HCT116 (cell line): ENCODE data around the gene EVI5L. TPM values are rescaled to one million over a fixed set of nuclear protein-coding genes. Genes with fewer than 3 reads are reported as not detected.

Source experiments
- ATAC-seq: fragments of 200-7000 bp; cut with Tn5 transposase; 2 replicates; pipeline ENCODE4 v1.9.1; 2020; ENCODE audit warnings: mild to moderate bottlenecking, moderate library complexity
- BruUV-seq: library from RNA; stranded (reverse); fragments of 400-500 nt; replicated peaks from 2 replicates; lab custom pipeline; 2021; lab: Mats Ljungman, UMichigan
- CTCF ChIA-PET: fragments of 300-600 bp; sonication (Branson Sonifier 250); formaldehyde crosslinking; loops from one replicate; lab custom pipeline; 2021; ENCODE audit warnings: antibody characterized with exemption; lab: Charles Lee
- POLR2A ChIA-PET: fragments of 300-600, 350-600 bp; sonication (Branson Sonifier 250); formaldehyde crosslinking; loops from one replicate; lab custom pipeline; 2021; ENCODE audit warnings: antibody characterized with exemption; lab: Charles Lee
- RAD21 ChIA-PET, 2 experiments: fragments of 300-600 bp; sonication (Branson Sonifier 250); formaldehyde crosslinking; loops; one replicate each; lab custom pipeline; 2023; ENCODE audit warnings: low total read pairs in 2 of 2; ENCODE audit not compliant: uncharacterized antibody in 2 of 2, unreplicated experiment in 2 of 2, low non-redundant PET in 1 of 2; lab: Charles Lee
- DNase-seq: peaks from one replicate; pipeline ENCODE4 v3.0.0-alpha.2; 2010; ENCODE audit warnings: low read depth, low spot score
- H2AFZ ChIP-seq: fragments of 200-600 bp; shearing (Covaris generic), sonication (generic); 2 replicates; pipeline ENCODE4 v1.6.1; 2017; ENCODE audit warnings: low read depth, mixed run types, mixed read lengths, antibody characterized with exemption, low read length; ENCODE audit not compliant: poor library complexity, severe bottlenecking
- H3K27ac ChIP-seq: 2 replicates; pipeline ENCODE4 v1.5.1; 2012; ENCODE audit warnings: low read depth, low read length
- H3K27me3 ChIP-seq: fragments of 200-600 bp; sonication (generic); 2 replicates; pipeline ENCODE4 v1.6.1; 2016; ENCODE audit warnings: mixed run types, low read length, mixed read lengths; ENCODE audit not compliant: insufficient read depth
- H3K36me3 ChIP-seq, 2 experiments: fragments of 200-500 bp in 1 of 2; fragments of 200-600 bp in 1 of 2; sonication (Bioruptor generic) in 1 of 2; sonication (generic) in 1 of 2; 2 replicates each; pipeline versions ENCODE4 v1.5.1 to v1.6.1; 2014 to 2016; ENCODE audit warnings: low read length in 2 of 2, inconsistent platforms in 1 of 2, mixed read lengths in 1 of 2, mixed run types in 1 of 2; ENCODE audit not compliant: insufficient read depth in 2 of 2, control insufficient read depth in 1 of 2
- H3K4me1 ChIP-seq, 2 experiments: fragments of 200-600 bp in 1 of 2; sonication (generic) in 1 of 2; 2 replicates each; pipeline versions ENCODE4 v1.5.1 to v1.6.1; 2012 to 2017; ENCODE audit warnings: low read length in 2 of 2, inconsistent platforms in 1 of 2, mild to moderate bottlenecking in 1 of 2, mixed read lengths in 1 of 2, mixed run types in 1 of 2, moderate library complexity in 1 of 2; ENCODE audit not compliant: insufficient read depth in 2 of 2, control insufficient read depth in 1 of 2
- H3K4me2 ChIP-seq: fragments of 200-600 bp; sonication (generic); 2 replicates; pipeline ENCODE4 v1.6.1; 2017; ENCODE audit warnings: mixed run types, low read length, mixed read lengths
- H3K4me3 ChIP-seq, 2 experiments: fragments of 200-600 bp in 1 of 2; sonication (generic) in 1 of 2; replicated peaks in 1 of 2; 2 replicates each; pipeline ENCODE4 v1.5.1; 2011 to 2016; ENCODE audit warnings: low read length in 2 of 2, control low read depth in 1 of 2, low read depth in 1 of 2, mild to moderate bottlenecking in 1 of 2, mixed read lengths in 1 of 2, mixed run types in 1 of 2
- H3K79me2 ChIP-seq: fragments of 200-600 bp; sonication (generic); 2 replicates; pipeline ENCODE4 v1.6.1; 2017; ENCODE audit warnings: mild to moderate bottlenecking, mixed run types, low read length, moderate library complexity, mixed read lengths; ENCODE audit not compliant: insufficient read depth
- H3K9ac ChIP-seq: fragments of 200-600 bp; sonication (generic); 2 replicates; pipeline ENCODE4 v1.6.1; 2016; ENCODE audit warnings: low read length, mixed read lengths
- H3K9me2 ChIP-seq: fragments of 200-600 bp; sonication (generic), shearing (Covaris generic); 2 replicates; pipeline ENCODE4 v1.6.1; 2017; ENCODE audit warnings: mixed run types, mild to moderate bottlenecking, moderate library complexity; ENCODE audit not compliant: insufficient read depth
- H3K9me3 ChIP-seq, 2 experiments: fragments of 200-500 bp in 1 of 2; fragments of 200-600 bp in 1 of 2; sonication (Bioruptor generic) in 1 of 2; sonication (generic) in 1 of 2; 2 replicates each; pipeline ENCODE4 v1.6.1; 2014 to 2017; ENCODE audit warnings: low read length in 2 of 2, mixed read lengths in 2 of 2, inconsistent platforms in 1 of 2, low read depth in 1 of 2, mild to moderate bottlenecking in 1 of 2, mixed run types in 1 of 2, moderate library complexity in 1 of 2; ENCODE audit not compliant: control insufficient read depth in 1 of 2, insufficient read depth in 1 of 2
- H4K20me1 ChIP-seq: fragments of 200-600 bp; sonication (generic), shearing (Covaris generic); 2 replicates; pipeline ENCODE4 v1.6.1; 2017; ENCODE audit warnings: mixed run types, mild to moderate bottlenecking, moderate library complexity; ENCODE audit not compliant: insufficient read depth
- CEBPB ChIP-seq: IDR thresholded peaks from 2 replicates; pipeline ENCODE4 v1.6.1; 2012; ENCODE audit warnings: low read depth
- CTCF ChIP-seq, 3 experiments: fragments of 200-600 bp in 1 of 3; sonication (generic) in 1 of 3; IDR thresholded peaks in 2 of 3; conservative IDR thresholded peaks in 1 of 3; 2 replicates each; pipeline ENCODE4 v1.5.1; 2012 to 2017; ENCODE audit warnings: low read depth in 2 of 3, low read length in 2 of 3, antibody characterized with exemption in 1 of 3, borderline replicate concordance in 1 of 3, control low read depth in 1 of 3, mild to moderate bottlenecking in 1 of 3, mixed read lengths in 1 of 3, mixed run types in 1 of 3, moderate library complexity in 1 of 3; ENCODE audit not compliant: insufficient read depth in 1 of 3
- ELF1 ChIP-seq: IDR thresholded peaks from 2 replicates; pipeline ENCODE4 v1.6.1; 2012; ENCODE audit warnings: low read depth, borderline replicate concordance
- EZH2phosphoT487 ChIP-seq: fragments of 200-600 bp; IDR thresholded peaks from 2 replicates; pipeline ENCODE4 v1.6.1; 2018; ENCODE audit warnings: antibody characterized with exemption, borderline replicate concordance
- MAX ChIP-seq: IDR thresholded peaks from 2 replicates; pipeline ENCODE4 v1.6.1; 2012
- REST ChIP-seq: IDR thresholded peaks from 2 replicates; pipeline ENCODE4 v1.6.1; 2012; ENCODE audit warnings: low read depth
- SIN3A ChIP-seq: IDR thresholded peaks from 2 replicates; pipeline ENCODE4 v1.6.1; 2012; ENCODE audit warnings: low read depth
- SP1 ChIP-seq: IDR thresholded peaks from 2 replicates; pipeline ENCODE4 v1.6.1; 2012; ENCODE audit warnings: low read depth
- TCF7L2 ChIP-seq: IDR thresholded peaks from 2 replicates; pipeline ENCODE4 v1.7.0; 2011; ENCODE audit warnings: borderline replicate concordance, inconsistent platforms; ENCODE audit not compliant: insufficient read depth, insufficient read length; ENCODE audit errors: extremely low read depth
- YY1 ChIP-seq: IDR thresholded peaks from 2 replicates; pipeline ENCODE4 v1.6.1; 2011; ENCODE audit warnings: low read length, low read depth, moderate library complexity, mild to moderate bottlenecking; ENCODE audit not compliant: insufficient replicate concordance; ENCODE audit errors: extremely low read depth
- ZNF274 ChIP-seq: fragments of 200-500 bp; sonication (Bioruptor generic); IDR thresholded peaks from 2 replicates; pipeline ENCODE4 v1.6.1; 2014; ENCODE audit warnings: mild to moderate bottlenecking, low read depth, low read length, inconsistent platforms
- intact Hi-C: fragments of 100-400 bp; cut with micrococcal nuclease; formaldehyde crosslinking; loops from 2 replicates; pipeline ENCODE4 v1.10.0; 2022
- total RNA-seq: library from RNA; stranded (reverse); gene quantifications from one replicate; pipeline ENCODE4 v1.2.1, GENCODE V29; 2021; ENCODE audit not compliant: unreplicated experiment
- TF ChIP-seq, protein P1 (sequence below): IDR thresholded peaks from 2 replicates; pipeline ENCODE4 v1.6.1; 2012

The EVI5L gene
- total RNA-seq, 1 experiment from 2014 or later: 15.0 TPM

DNA sequence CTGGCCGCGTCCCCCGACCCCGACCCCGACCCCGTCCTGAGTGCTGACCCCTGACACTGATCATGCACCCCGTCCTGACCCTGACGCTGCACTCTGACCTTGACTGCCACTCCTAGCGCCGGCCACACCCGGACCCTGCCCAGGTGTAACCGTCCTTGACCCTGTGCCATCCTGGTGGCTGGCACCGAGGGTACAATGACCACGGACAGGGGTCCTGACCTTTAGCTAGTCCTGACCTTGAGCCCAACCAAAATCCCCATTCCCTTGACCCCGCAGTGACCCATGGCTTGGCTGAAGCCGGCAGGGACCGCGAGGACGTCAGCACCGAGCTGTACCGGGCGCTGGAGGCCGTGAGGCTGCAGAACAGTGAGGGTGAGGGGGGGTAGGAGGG lies 41.1 kb upstream of the EVI5L start:
- no peaks in the 10 kb centered on the region for H3K27me3 ChIP-seq
- ATAC-seq: no peak
- POLR2A ChIA-PET: no interaction called here

More for the DNA sequence above, 41.1 kb upstream of the EVI5L start:
- no TSS peak for BruUV-seq
- Histone ChIP-seq H4K20me1 (no peaks in the 10 kb centered on the region), H3K27ac (no peak overlapping the region), H3K79me2 (no peaks in the 10 kb centered on the region), H3K9ac (no peak overlapping the region), H3K9me2 (no peaks in the 10 kb centered on the region), H3K9me3 (no peaks in the 10 kb centered on the region), H3K4me3 (no peak overlapping the region), H3K4me1 (peaks cover 6 to 9% of the 10 kb centered on the region in 2 experiments), H3K36me3 (no peaks in the 10 kb centered on the region), H3K4me2 (no peak overlapping the region), H2AFZ (no peak overlapping the region)
- TF ChIP-seq SIN3A (no peak), CEBPB (no peak), EZH2phosphoT487 (no peak), SP1 (no peak), YY1 (no peak), ZNF274 (no peak), TCF7L2 (no peak), ELF1 (no peak), CTCF (IDR thresholded peaks at IDR 0.05 in 2 of 3, conservative IDR thresholded peaks at IDR 0.05 in 1 of 3; ENCODE audit: borderline replicate concordance in 1 of 3, insufficient read depth in 1 of 3, low read depth in 2 of 3, low read length in 2 of 3) (no peak), MAX (no peak), REST (no peak)
- TF ChIP-seq, protein P1, sequence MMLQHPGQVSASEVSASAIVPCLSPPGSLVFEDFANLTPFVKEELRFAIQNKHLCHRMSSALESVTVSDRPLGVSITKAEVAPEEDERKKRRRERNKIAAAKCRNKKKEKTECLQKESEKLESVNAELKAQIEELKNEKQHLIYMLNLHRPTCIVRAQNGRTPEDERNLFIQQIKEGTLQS: no peak
- ChIA-PET RAD21 (no interaction called here), CTCF (no interaction called here)
- DNase-seq: no peak
- intact Hi-C loops: no loop called here
